CD14-positive monocyte (primary cell): ENCODE measurements around the gene SRMS. TPM values are rescaled to one million over a fixed set of nuclear protein-coding genes. Genes with fewer than 3 reads are reported as not detected.

ENCODE experiments used
- DNase-seq, 3 donors: peaks; one replicate each; pipeline ENCODE4 v3.0.0-alpha.2; 2011 to 2022
- H2AFZ ChIP-seq: 2 replicates; pipeline ENCODE4 v1.6.0; 2012; ENCODE audit warnings: mild to moderate bottlenecking, low read depth, low read length, inconsistent platforms; ENCODE audit not compliant: insufficient read depth, poor library complexity, severe bottlenecking
- H3K27ac ChIP-seq, 2 donors: 1 replicate in 1 of 2; 2 replicates in 1 of 2; pipeline ENCODE4 v1.5.1; 2012 to 2013; ENCODE audit warnings: low read length in 2 of 2, control low read depth in 1 of 2, inconsistent platforms in 1 of 2, low read depth in 1 of 2, mild to moderate bottlenecking in 1 of 2
- H3K27me3 ChIP-seq, 2 donors: one replicate each; pipeline versions ENCODE4 v1.6.0 to v1.6.1; 2011 to 2013; ENCODE audit warnings: low read length in 2 of 2; ENCODE audit not compliant: control insufficient read depth in 2 of 2, insufficient read depth in 2 of 2
- H3K36me3 ChIP-seq, 2 donors: replicated peaks in 1 of 2; 1 replicate in 1 of 2; 2 replicates in 1 of 2; pipeline versions ENCODE4 v1.5.1 to v1.6.1; 2012 to 2013; ENCODE audit warnings: low read length in 2 of 2, control low read depth in 1 of 2, inconsistent platforms in 1 of 2, mild to moderate bottlenecking in 1 of 2; ENCODE audit not compliant: insufficient read depth in 2 of 2, control insufficient read depth in 1 of 2
- H3K4me1 ChIP-seq, 2 donors: 1 replicate in 1 of 2; 2 replicates in 1 of 2; pipeline versions ENCODE4 v1.5.1 to v1.6.1; 2012 to 2013; ENCODE audit warnings: low read length in 2 of 2, control low read depth in 1 of 2, inconsistent platforms in 1 of 2, mild to moderate bottlenecking in 1 of 2, moderate library complexity in 1 of 2; ENCODE audit not compliant: insufficient read depth in 2 of 2, control insufficient read depth in 1 of 2
- H3K4me2 ChIP-seq: replicated peaks from 2 replicates; pipeline ENCODE3; 2012; ENCODE audit warnings: low read length, moderate library complexity, mild to moderate bottlenecking; ENCODE audit not compliant: poor library complexity, severe bottlenecking; ENCODE audit errors: extremely low read depth
- H3K4me3 ChIP-seq, 3 experiments: fragments of 200-600 bp in 1 of 3; sonication (generic) in 1 of 3; replicated peaks in 1 of 3; 1 replicate in 2 of 3; 2 replicates in 1 of 3; pipeline ENCODE4 v1.5.1; 2011 to 2013; ENCODE audit warnings: low read length in 3 of 3, mild to moderate bottlenecking in 3 of 3, control low read depth in 2 of 3, low read depth in 2 of 3, inconsistent platforms in 1 of 3, moderate library complexity in 1 of 3
- H3K79me2 ChIP-seq: 2 replicates; pipeline ENCODE4 v1.6.0; 2012; ENCODE audit warnings: mild to moderate bottlenecking, control low read depth, inconsistent platforms, low read length, moderate library complexity; ENCODE audit not compliant: insufficient read depth
- H3K9ac ChIP-seq: 2 replicates; pipeline ENCODE4 v1.6.0; 2017; ENCODE audit warnings: low read length, mild to moderate bottlenecking; ENCODE audit not compliant: insufficient read depth, poor library complexity, severe bottlenecking
- H3K9me3 ChIP-seq, 2 donors: replicated peaks in 1 of 2; 1 replicate in 1 of 2; 2 replicates in 1 of 2; pipeline versions ENCODE4 v1.5.1 to v1.6.1; 2012 to 2013; ENCODE audit warnings: low read length in 2 of 2, control low read depth in 1 of 2; ENCODE audit not compliant: control insufficient read depth in 1 of 2, insufficient read depth in 1 of 2
- H4K20me1 ChIP-seq: 2 replicates; pipeline ENCODE4 v1.6.0; 2012; ENCODE audit warnings: mild to moderate bottlenecking, low read length, control low read depth, moderate library complexity; ENCODE audit not compliant: insufficient read depth
- H3K27ac Mint-ChIP-seq, 7 donors: one replicate each; pipeline ENCODE4 v1.8.0; 2020; ENCODE audit warnings: mild to moderate bottlenecking in 7 of 7, mixed read lengths in 7 of 7, moderate library complexity in 6 of 7, inconsistent platforms in 2 of 7
- H3K27me3 Mint-ChIP-seq, 3 donors: one replicate each; pipeline ENCODE4 v1.8.0; 2021 to 2022; ENCODE audit warnings: low read depth in 3 of 3, mild to moderate bottlenecking in 3 of 3, mixed read lengths in 3 of 3, moderate library complexity in 3 of 3, inconsistent platforms in 1 of 3
- H3K36me3 Mint-ChIP-seq, 2 donors: one replicate each; pipeline ENCODE4 v1.8.0; 2020; ENCODE audit warnings: mixed read lengths in 2 of 2, inconsistent platforms in 1 of 2, mild to moderate bottlenecking in 1 of 2
- H3K4me1 Mint-ChIP-seq: one replicate; pipeline ENCODE4 v1.8.0; 2020; ENCODE audit warnings: mild to moderate bottlenecking, mixed read lengths
- H3K4me3 Mint-ChIP-seq, 2 donors: one replicate each; pipeline ENCODE4 v1.8.0; 2020; ENCODE audit warnings: mild to moderate bottlenecking in 2 of 2, mixed read lengths in 2 of 2, moderate library complexity in 1 of 2
- H3K9me3 Mint-ChIP-seq, 7 donors: one replicate each; pipeline ENCODE4 v1.8.0; 2020 to 2022; ENCODE audit warnings: mixed read lengths in 7 of 7, mild to moderate bottlenecking in 6 of 7, moderate library complexity in 6 of 7, inconsistent platforms in 2 of 7
- CTCF ChIP-seq: fragments of 200-600 bp; IDR thresholded peaks from one replicate; pipeline ENCODE4 v1.8.0; 2022; ENCODE audit warnings: antibody characterized with exemption, mild to moderate bottlenecking
- WGBS: methylation state at CpG from one replicate; pipeline ENCODE4 v1.1.5; 2013; ENCODE audit warnings: missing lambda C conversion rate; ENCODE audit not compliant: insufficient coverage; 5-methylcytosine and 5-hydroxymethylcytosine counted together
- intact Hi-C, 2 donors: fragments of 100-400 bp; cut with micrococcal nuclease; formaldehyde crosslinking; loops; one replicate each; pipeline versions ENCODE4 v1.15.0 to v1.15.1; 2023
- polyA plus RNA-seq, 3 donors: library from polyadenylated mRNA; depleted of rRNA in 1 of 3; unstranded in 2 of 3; stranded (reverse) in 1 of 3; fragments of 300-500 nt in 2 of 3; fragments of >200 nt in 1 of 3; fragmentation: Illumina TruSeq in 2 of 3; gene quantifications; 1 replicate in 2 of 3; 2 replicates in 1 of 3; pipeline ENCODE4 v1.2.3, GENCODE V29; 2012 to 2021

Gene SRMS
- polyA plus RNA-seq, 3 donors: not detected

GRCh38 chr20:63539441-63540370 is 7.8 kb downstream of the SRMS start:
- intact Hi-C loops: loop anchor here (5.0 to 10.0 kb wide), 7 partner anchors 38 to 443 kb away; partner anchors contain the start of genes GMEB2 (in 2 of the 2), ABHD16B (in 1 of the 2), PRPF6 (in 1 of the 2) and TPD52L2 (in 1 of the 2)
- H3K27ac ChIP-seq: no peak overlapping the region
- H3K4me1 ChIP-seq: peaks cover 23 to 28% of the 10 kb centered on the region in 2 donors
- H2AFZ ChIP-seq: no peak overlapping the region
- H3K27me3 ChIP-seq: peaks cover 0 to 21% of the 10 kb centered on the region in 2 donors
- Mint-ChIP-seq H3K4me3 (peak overlapping the region in 1 of 2 donors; percentile 26), H3K9me3 (peaks cover 0 to 1% (median 0%) of the 10 kb centered on the region in 7 donors), H3K27ac (no peak overlapping the region), H3K4me1 (peaks cover 16% of the 10 kb centered on the region), H3K36me3 (peaks cover 0 to 2% of the 10 kb centered on the region in 2 donors), H3K27me3 (peaks cover 11 to 29% (median 13%) of the 10 kb centered on the region in 3 donors)
- WGBS: 94% methylated on average over 24 of the region's 29 CpGs
- no peak overlapping the region for H3K4me3 ChIP-seq
- TF ChIP-seq CTCF: no peak
- no peaks in the 10 kb centered on the region for H4K20me1 ChIP-seq
- no peak overlapping the region for H3K4me2 ChIP-seq
- no peak for DNase-seq
- no peak overlapping the region for H3K9ac ChIP-seq
- H3K36me3 ChIP-seq: no peaks in the 10 kb centered on the region
- no peaks in the 10 kb centered on the region for H3K79me2 ChIP-seq
- no peaks in the 10 kb centered on the region for H3K9me3 ChIP-seq

- Histone ChIP-seq H3K27ac (no peak overlapping the region), H3K9ac (no peak overlapping the region), H3K9me3 (no peaks in the 10 kb centered on the region), H3K79me2 (no peaks in the 10 kb centered on the region), H3K4me2 (no peak overlapping the region), H3K4me1 (peaks cover 23 to 28% of the 10 kb centered on the region in 2 donors), H3K36me3 (no peaks in the 10 kb centered on the region), H3K4me3 (no peak overlapping the region), H2AFZ (no peak overlapping the region), H3K27me3 (peaks cover 0 to 21% of the 10 kb centered on the region in 2 donors), H4K20me1 (no peaks in the 10 kb centered on the region)
- peaks cover 9 to 28% (median 13%) of the 10 kb centered on the region in 3 donors for H3K27me3 Mint-ChIP-seq
- H3K4me3 Mint-ChIP-seq: no peak overlapping the region
- 66% methylated on average over 12 of the region's 12 CpGs for WGBS
- no peak for DNase-seq
- H3K4me1 Mint-ChIP-seq: peaks cover 16% of the 10 kb centered on the region
- H3K36me3 Mint-ChIP-seq: peaks cover 0 to 2% of the 10 kb centered on the region in 2 donors
- TF ChIP-seq CTCF: no peak
- H3K27ac Mint-ChIP-seq: no peak overlapping the region
- intact Hi-C loops: loop anchor here (5.0 to 10.0 kb wide), 7 partner anchors 38 to 443 kb away; partner anchors contain the start of genes GMEB2 (in 2 of the 2), ABHD16B (in 1 of the 2), PRPF6 (in 1 of the 2) and TPD52L2 (in 1 of the 2)
- H3K9me3 Mint-ChIP-seq: peaks cover 0 to 3% (median 0%) of the 10 kb centered on the region in 7 donors
Observed at GRCh38 chr20:63539092-63539430, 8.5 kb downstream of the SRMS start.
